Adipocyte (in vitro differentiated cells): ENCODE data around the gene CFAP53.
"Not testable (repeated sequence)": the region's sequence is repeated elsewhere in the genome, so short reads cannot be mapped to it uniquely, and the experiment has no call there.

Source experiments
- DNase-seq: peaks from one replicate; pipeline ENCODE4 v3.0.0-alpha.2; 2015; ENCODE audit warnings: low read depth
- H3K27me3 ChIP-seq: replicated peaks from 2 replicates; pipeline ENCODE4 v1.7.0; 2013; ENCODE audit warnings: mild to moderate bottlenecking, low read length, moderate library complexity; ENCODE audit not compliant: control insufficient read depth, insufficient read depth
- H3K36me3 ChIP-seq: 2 replicates; pipeline ENCODE4 v1.7.0; 2013; ENCODE audit warnings: low read length, mild to moderate bottlenecking, moderate library complexity; ENCODE audit not compliant: control insufficient read depth, insufficient read depth, severe bottlenecking
- H3K4me1 ChIP-seq: 2 replicates; pipeline ENCODE4 v1.7.0; 2013; ENCODE audit warnings: mild to moderate bottlenecking, low read length, moderate library complexity; ENCODE audit not compliant: control insufficient read depth, insufficient read depth
- H3K4me3 ChIP-seq: 2 replicates; pipeline ENCODE4 v1.7.0; 2013; ENCODE audit warnings: mild to moderate bottlenecking, low read length, moderate library complexity
- H3K9ac ChIP-seq: 2 replicates; pipeline ENCODE4 v1.7.0; 2013; ENCODE audit warnings: mild to moderate bottlenecking, low read length, moderate library complexity
- H3K9me3 ChIP-seq: 2 replicates; pipeline ENCODE4 v1.7.0; 2013; ENCODE audit warnings: mild to moderate bottlenecking, low read length, moderate library complexity; ENCODE audit not compliant: control insufficient read depth

Gene CFAP53

GRCh38 chr18:50247561-50247960, 18.7 kb downstream of the CFAP53 start:
- DNase-seq: no peak

GRCh38 chr18:50241768-50242167, 24.5 kb downstream of the CFAP53 start:
- H3K9me3 ChIP-seq: peaks cover 22% of the 10 kb centered on the region
- not testable (repeated sequence) for H3K36me3 ChIP-seq, H3K27me3 ChIP-seq, DNase-seq, H3K4me3 ChIP-seq, H3K9ac ChIP-seq, H3K4me1 ChIP-seq

More at GRCh38 chr18:50247561-50247960, 18.7 kb downstream of the CFAP53 start:
- no peaks in the 10 kb centered on the region for H3K36me3 ChIP-seq
- no peaks in the 10 kb centered on the region for H3K4me1 ChIP-seq
- H3K9ac ChIP-seq: no peak overlapping the region
- H3K9me3 ChIP-seq: peaks cover 2% of the 10 kb centered on the region
- no peak overlapping the region for H3K4me3 ChIP-seq
- H3K27me3 ChIP-seq: no peaks in the 10 kb centered on the region

- peaks cover 22% of the 10 kb centered on the region for H3K9me3 ChIP-seq
Observed at GRCh38 chr18:50240080-50240563, 26.2 kb downstream of the CFAP53 start.

GRCh38 chr18:50232419-50232818, 33.9 kb downstream of the CFAP53 start:
- H3K9ac ChIP-seq: no peak overlapping the region
- no peaks in the 10 kb centered on the region for H3K36me3 ChIP-seq
- H3K4me3 ChIP-seq: no peak overlapping the region
- DNase-seq: no peak
- H3K4me1 ChIP-seq: no peaks in the 10 kb centered on the region
- H3K9me3 ChIP-seq: no peaks in the 10 kb centered on the region
- H3K27me3 ChIP-seq: peaks cover 6% of the 10 kb centered on the region

More at GRCh38 chr18:50240080-50240563, 26.2 kb downstream of the CFAP53 start:
- H3K4me3 ChIP-seq: no peak overlapping the region
- H3K9ac ChIP-seq: no peak overlapping the region
- H3K4me1 ChIP-seq: no peaks in the 10 kb centered on the region
- H3K36me3 ChIP-seq: no peaks in the 10 kb centered on the region
- H3K27me3 ChIP-seq: no peaks in the 10 kb centered on the region
- no peak for DNase-seq

GRCh38 chr18:50231621-50232020, 34.7 kb downstream of the CFAP53 start:
- no peak for DNase-seq
- H3K9ac ChIP-seq: no peak overlapping the region
- no peak overlapping the region for H3K4me3 ChIP-seq
- peaks cover 3% of the 10 kb centered on the region for H3K9me3 ChIP-seq
- H3K36me3 ChIP-seq: no peaks in the 10 kb centered on the region
- H3K27me3 ChIP-seq: peaks cover 6% of the 10 kb centered on the region
- no peaks in the 10 kb centered on the region for H3K4me1 ChIP-seq

GRCh38 chr18:50220249-50220648, 46.0 kb downstream of the CFAP53 start:
- not testable (repeated sequence) for H3K36me3 ChIP-seq, H3K9ac ChIP-seq, DNase-seq, H3K9me3 ChIP-seq, H3K4me3 ChIP-seq, H3K4me1 ChIP-seq
- H3K27me3 ChIP-seq: peaks cover 23% of the 10 kb centered on the region

- Histone ChIP-seq H3K4me3 (no peak overlapping the region), H3K4me1 (no peaks in the 10 kb centered on the region), H3K9me3 (peaks cover 5% of the 10 kb centered on the region), H3K36me3 (no peaks in the 10 kb centered on the region), H3K9ac (no peak overlapping the region), H3K27me3 (peaks cover 34% of the 10 kb centered on the region)
- peak; percentile 11 for DNase-seq
Observed at GRCh38 chr18:50218432-50219197, 47.7 kb downstream of the CFAP53 start.

GRCh38 chr18:50209311-50209710, 57.0 kb downstream of the CFAP53 start:
- Histone ChIP-seq H3K4me3 (no peak overlapping the region), H3K27me3 (peaks cover 33% of the 10 kb centered on the region), H3K36me3 (no peaks in the 10 kb centered on the region), H3K9me3 (no peaks in the 10 kb centered on the region), H3K4me1 (no peaks in the 10 kb centered on the region), H3K9ac (no peak overlapping the region)
- DNase-seq: no peak

- DNase-seq: no peak
- no peak overlapping the region for H3K4me3 ChIP-seq
- H3K27me3 ChIP-seq: peaks cover 44% of the 10 kb centered on the region
- no peaks in the 10 kb centered on the region for H3K4me1 ChIP-seq
- H3K9ac ChIP-seq: no peak overlapping the region
- no peaks in the 10 kb centered on the region for H3K36me3 ChIP-seq
- no peaks in the 10 kb centered on the region for H3K9me3 ChIP-seq
Observed at GRCh38 chr18:50207722-50208121, 58.6 kb downstream of the CFAP53 start.

- Histone ChIP-seq H3K36me3 (no peaks in the 10 kb centered on the region), H3K4me1 (no peaks in the 10 kb centered on the region), H3K9me3 (peaks cover 12% of the 10 kb centered on the region), H3K27me3 (peaks cover 42% of the 10 kb centered on the region), H3K9ac (no peak overlapping the region), H3K4me3 (no peak overlapping the region)
- peak; percentile 66 for DNase-seq
Observed at GRCh38 chr18:50203801-50204604, 62.3 kb downstream of the CFAP53 start.

- DNase-seq: no peak
- H3K4me1 ChIP-seq: no peaks in the 10 kb centered on the region
- no peak overlapping the region for H3K4me3 ChIP-seq
- H3K27me3 ChIP-seq: peaks cover 51% of the 10 kb centered on the region
- H3K36me3 ChIP-seq: no peaks in the 10 kb centered on the region
- peaks cover 12% of the 10 kb centered on the region for H3K9me3 ChIP-seq
- H3K9ac ChIP-seq: no peak overlapping the region
Observed at GRCh38 chr18:50201476-50202018, 64.7 kb downstream of the CFAP53 start.
